ENCODE results near the gene SLC26A1. TPM values are rescaled to one million over a fixed set of nuclear protein-coding genes. Genes with fewer than 3 reads are reported as not detected.

SLC26A1 gene
- polyA plus RNA-seq, 1 donor from 2014 or later = 0.12 TPM

DNA sequence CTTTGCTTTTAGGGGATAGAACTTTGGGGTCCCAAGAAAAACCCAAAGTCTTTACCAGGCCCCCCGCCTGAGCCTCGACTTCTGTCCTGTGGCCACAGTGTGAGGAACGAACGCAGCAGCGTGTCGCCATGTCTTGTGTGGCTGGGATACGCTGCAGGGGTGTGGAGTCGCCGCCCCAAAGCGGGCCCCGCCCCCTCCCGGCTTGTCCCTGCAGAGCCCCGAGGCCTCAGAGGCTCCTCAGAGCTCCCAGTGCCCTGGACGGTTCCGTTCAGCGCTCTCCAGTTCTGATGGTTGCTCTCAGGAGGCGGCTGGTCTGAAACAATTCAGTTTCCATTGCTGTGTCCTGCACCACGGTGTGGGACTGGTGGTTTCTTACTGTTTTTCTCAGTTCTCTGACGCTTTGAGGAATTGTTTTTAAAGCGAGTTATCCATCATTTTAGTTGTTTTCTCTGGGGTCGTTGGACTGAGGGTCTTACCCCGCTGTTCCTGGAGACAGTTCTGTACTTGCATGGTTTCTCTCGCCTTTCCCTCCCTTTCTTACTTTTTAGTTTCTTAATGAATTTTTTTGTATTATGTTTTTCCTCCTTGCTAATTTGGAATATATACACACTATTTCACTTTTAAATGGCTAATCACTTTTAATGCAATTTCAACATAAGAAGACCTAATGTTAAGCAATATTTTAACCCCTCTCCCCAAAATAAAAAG, 7.9 kb downstream of the SLC26A1 start:
- Histone ChIP-seq H3F3A (ENCODE audit: insufficient read depth, low read length, poor library complexity, severe bottlenecking) (no peaks in the 10 kb centered on the region), H3K9me3 (ENCODE audit: low read length) (no peaks in the 10 kb centered on the region), H3K9ac (ENCODE audit: low read length) (no peak overlapping the region), H2AFZ (ENCODE audit: low read depth, low read length) (no peak overlapping the region), H3K4me2 (ENCODE audit: low read length) (peak overlapping the region; percentile 89), H4K20me1 (ENCODE audit: insufficient read depth) (no peaks in the 10 kb centered on the region), H3K36me3 (ENCODE audit: insufficient read depth, low read length) (no peaks in the 10 kb centered on the region), H3K9me2 (ENCODE audit: insufficient read depth, low read length) (no peaks in the 10 kb centered on the region), H3K4me3 (ENCODE audit: low read length) (peak overlapping the region; percentile 77), H3K27ac (ENCODE audit: low read length) (no peak overlapping the region), H3K27me3 (ENCODE audit: insufficient read depth, low read depth, low read length) (no peaks in the 10 kb centered on the region), H3K79me2 (replicated peaks; ENCODE audit: insufficient read depth, low read length) (no peaks in the 10 kb centered on the region)
- TF ChIP-seq TAF1 (IDR thresholded peaks at IDR 0.05; ENCODE audit: low read depth) (no peak), MXI1 (conservative IDR thresholded peaks at IDR 0.05; ENCODE audit: poor library complexity, severe bottlenecking) (no peak), POLR2AphosphoS5 (IDR thresholded peaks at IDR 0.05) (no peak), EZH2 (IDR thresholded peaks at IDR 0.05; ENCODE audit: borderline replicate concordance, insufficient read depth, low read length, poor library complexity, severe bottlenecking) (no peak), EP300 (conservative IDR thresholded peaks at IDR 0.05; ENCODE audit: poor library complexity, severe bottlenecking) (no peak), SMC3 (conservative IDR thresholded peaks at IDR 0.05; ENCODE audit: poor library complexity) (no peak), RAD21 (conservative IDR thresholded peaks at IDR 0.05) (no peak)
- TF ChIP-seq, protein P1, sequence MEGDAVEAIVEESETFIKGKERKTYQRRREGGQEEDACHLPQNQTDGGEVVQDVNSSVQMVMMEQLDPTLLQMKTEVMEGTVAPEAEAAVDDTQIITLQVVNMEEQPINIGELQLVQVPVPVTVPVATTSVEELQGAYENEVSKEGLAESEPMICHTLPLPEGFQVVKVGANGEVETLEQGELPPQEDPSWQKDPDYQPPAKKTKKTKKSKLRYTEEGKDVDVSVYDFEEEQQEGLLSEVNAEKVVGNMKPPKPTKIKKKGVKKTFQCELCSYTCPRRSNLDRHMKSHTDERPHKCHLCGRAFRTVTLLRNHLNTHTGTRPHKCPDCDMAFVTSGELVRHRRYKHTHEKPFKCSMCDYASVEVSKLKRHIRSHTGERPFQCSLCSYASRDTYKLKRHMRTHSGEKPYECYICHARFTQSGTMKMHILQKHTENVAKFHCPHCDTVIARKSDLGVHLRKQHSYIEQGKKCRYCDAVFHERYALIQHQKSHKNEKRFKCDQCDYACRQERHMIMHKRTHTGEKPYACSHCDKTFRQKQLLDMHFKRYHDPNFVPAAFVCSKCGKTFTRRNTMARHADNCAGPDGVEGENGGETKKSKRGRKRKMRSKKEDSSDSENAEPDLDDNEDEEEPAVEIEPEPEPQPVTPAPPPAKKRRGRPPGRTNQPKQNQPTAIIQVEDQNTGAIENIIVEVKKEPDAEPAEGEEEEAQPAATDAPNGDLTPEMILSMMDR (IDR thresholded peaks at IDR 0.05; ENCODE audit: poor library complexity, severe bottlenecking) = no peak
- TF ChIP-seq, protein P2, sequence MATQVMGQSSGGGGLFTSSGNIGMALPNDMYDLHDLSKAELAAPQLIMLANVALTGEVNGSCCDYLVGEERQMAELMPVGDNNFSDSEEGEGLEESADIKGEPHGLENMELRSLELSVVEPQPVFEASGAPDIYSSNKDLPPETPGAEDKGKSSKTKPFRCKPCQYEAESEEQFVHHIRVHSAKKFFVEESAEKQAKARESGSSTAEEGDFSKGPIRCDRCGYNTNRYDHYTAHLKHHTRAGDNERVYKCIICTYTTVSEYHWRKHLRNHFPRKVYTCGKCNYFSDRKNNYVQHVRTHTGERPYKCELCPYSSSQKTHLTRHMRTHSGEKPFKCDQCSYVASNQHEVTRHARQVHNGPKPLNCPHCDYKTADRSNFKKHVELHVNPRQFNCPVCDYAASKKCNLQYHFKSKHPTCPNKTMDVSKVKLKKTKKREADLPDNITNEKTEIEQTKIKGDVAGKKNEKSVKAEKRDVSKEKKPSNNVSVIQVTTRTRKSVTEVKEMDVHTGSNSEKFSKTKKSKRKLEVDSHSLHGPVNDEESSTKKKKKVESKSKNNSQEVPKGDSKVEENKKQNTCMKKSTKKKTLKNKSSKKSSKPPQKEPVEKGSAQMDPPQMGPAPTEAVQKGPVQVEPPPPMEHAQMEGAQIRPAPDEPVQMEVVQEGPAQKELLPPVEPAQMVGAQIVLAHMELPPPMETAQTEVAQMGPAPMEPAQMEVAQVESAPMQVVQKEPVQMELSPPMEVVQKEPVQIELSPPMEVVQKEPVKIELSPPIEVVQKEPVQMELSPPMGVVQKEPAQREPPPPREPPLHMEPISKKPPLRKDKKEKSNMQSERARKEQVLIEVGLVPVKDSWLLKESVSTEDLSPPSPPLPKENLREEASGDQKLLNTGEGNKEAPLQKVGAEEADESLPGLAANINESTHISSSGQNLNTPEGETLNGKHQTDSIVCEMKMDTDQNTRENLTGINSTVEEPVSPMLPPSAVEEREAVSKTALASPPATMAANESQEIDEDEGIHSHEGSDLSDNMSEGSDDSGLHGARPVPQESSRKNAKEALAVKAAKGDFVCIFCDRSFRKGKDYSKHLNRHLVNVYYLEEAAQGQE (IDR thresholded peaks at IDR 0.05; ENCODE audit: borderline replicate concordance) = no peak

DNA sequence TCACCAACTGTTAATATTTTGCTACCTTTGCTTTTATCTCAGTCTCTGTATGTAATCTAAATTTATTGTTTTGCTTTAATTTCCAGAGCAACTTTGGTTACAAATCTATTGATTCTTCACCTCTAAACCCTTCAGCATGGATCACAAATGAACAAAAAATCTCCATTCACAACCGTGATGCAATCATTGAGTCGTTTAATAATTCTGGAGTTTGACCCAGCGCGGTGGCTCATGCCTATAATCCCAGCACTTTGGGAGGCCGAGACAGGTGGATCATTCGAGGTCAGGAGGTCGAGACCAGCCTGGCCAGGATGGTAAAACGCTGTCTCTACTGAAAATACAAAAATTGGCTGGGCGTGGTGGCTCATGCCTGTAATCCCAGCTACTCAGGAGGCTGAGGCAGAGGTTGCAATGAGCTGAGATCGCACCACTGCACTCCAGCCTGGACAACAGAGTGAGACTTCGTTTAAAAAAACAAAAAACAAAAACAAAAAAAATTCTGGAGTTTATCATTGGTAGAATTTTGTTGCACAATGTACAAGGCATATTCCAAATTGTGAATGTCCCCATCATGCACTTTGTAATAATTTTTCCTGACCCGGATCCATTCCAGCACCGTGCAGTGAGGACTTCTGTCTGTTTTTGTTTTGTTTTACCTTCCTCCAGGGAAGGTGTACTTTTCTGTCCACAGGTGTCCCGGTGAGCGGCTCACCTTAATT, 8.7 kb downstream of the SLC26A1 start:
- Histone ChIP-seq H3K9me2 (ENCODE audit: insufficient read depth, low read length) (no peaks in the 10 kb centered on the region), H3K9ac (ENCODE audit: low read length) (no peak overlapping the region), H3K36me3 (ENCODE audit: insufficient read depth, low read length) (no peaks in the 10 kb centered on the region), H3K4me3 (ENCODE audit: low read length) (no peak overlapping the region), H3K79me2 (replicated peaks; ENCODE audit: insufficient read depth, low read length) (no peaks in the 10 kb centered on the region), H3F3A (ENCODE audit: insufficient read depth, low read length, poor library complexity, severe bottlenecking) (no peaks in the 10 kb centered on the region), H3K9me3 (ENCODE audit: low read length) (no peaks in the 10 kb centered on the region), H3K27me3 (ENCODE audit: insufficient read depth, low read depth, low read length) (no peaks in the 10 kb centered on the region), H3K4me2 (ENCODE audit: low read length) (no peak overlapping the region), H3K27ac (ENCODE audit: low read length) (no peak overlapping the region), H4K20me1 (ENCODE audit: insufficient read depth) (no peaks in the 10 kb centered on the region), H2AFZ (ENCODE audit: low read depth, low read length) (no peak overlapping the region)
- TF ChIP-seq SMC3 (conservative IDR thresholded peaks at IDR 0.05; ENCODE audit: poor library complexity) (no peak), MXI1 (conservative IDR thresholded peaks at IDR 0.05; ENCODE audit: poor library complexity, severe bottlenecking) (no peak), RAD21 (conservative IDR thresholded peaks at IDR 0.05) (no peak), EZH2 (IDR thresholded peaks at IDR 0.05; ENCODE audit: borderline replicate concordance, insufficient read depth, low read length, poor library complexity, severe bottlenecking) (no peak), POLR2AphosphoS5 (IDR thresholded peaks at IDR 0.05) (no peak), EP300 (conservative IDR thresholded peaks at IDR 0.05; ENCODE audit: poor library complexity, severe bottlenecking) (no peak), TAF1 (IDR thresholded peaks at IDR 0.05; ENCODE audit: low read depth) (no peak)
- TF ChIP-seq, protein P1 (IDR thresholded peaks at IDR 0.05; ENCODE audit: poor library complexity, severe bottlenecking) = no peak
- TF ChIP-seq, protein P2 (IDR thresholded peaks at IDR 0.05; ENCODE audit: borderline replicate concordance) = no peak

Measured in neural cell (in vitro differentiated cells).